HFF-Myc (cell line): Measurements from ENCODE around the gene EXOSC1.

Source experiments
- DNase-seq: peaks from one replicate; pipeline ENCODE4 v3.0.0-alpha.2; 2011; ENCODE audit warnings: low read depth; ENCODE audit errors: extremely low read depth
- H3K4me3 ChIP-seq: replicated peaks from 2 replicates; pipeline ENCODE4 v1.5.1; 2011; ENCODE audit warnings: low read depth, mild to moderate bottlenecking, control low read depth, low read length
- TF ChIP-seq, protein P1 (sequence below): IDR thresholded peaks from 2 replicates; pipeline ENCODE4 v1.5.1; 2012; ENCODE audit warnings: mild to moderate bottlenecking, low read depth, low read length, control low read depth; ENCODE audit errors: missing control alignments

Gene EXOSC1

GRCh38 chr10:97450828-97451227 is 5.0 kb upstream of the EXOSC1 start:
- TF ChIP-seq, protein P1, sequence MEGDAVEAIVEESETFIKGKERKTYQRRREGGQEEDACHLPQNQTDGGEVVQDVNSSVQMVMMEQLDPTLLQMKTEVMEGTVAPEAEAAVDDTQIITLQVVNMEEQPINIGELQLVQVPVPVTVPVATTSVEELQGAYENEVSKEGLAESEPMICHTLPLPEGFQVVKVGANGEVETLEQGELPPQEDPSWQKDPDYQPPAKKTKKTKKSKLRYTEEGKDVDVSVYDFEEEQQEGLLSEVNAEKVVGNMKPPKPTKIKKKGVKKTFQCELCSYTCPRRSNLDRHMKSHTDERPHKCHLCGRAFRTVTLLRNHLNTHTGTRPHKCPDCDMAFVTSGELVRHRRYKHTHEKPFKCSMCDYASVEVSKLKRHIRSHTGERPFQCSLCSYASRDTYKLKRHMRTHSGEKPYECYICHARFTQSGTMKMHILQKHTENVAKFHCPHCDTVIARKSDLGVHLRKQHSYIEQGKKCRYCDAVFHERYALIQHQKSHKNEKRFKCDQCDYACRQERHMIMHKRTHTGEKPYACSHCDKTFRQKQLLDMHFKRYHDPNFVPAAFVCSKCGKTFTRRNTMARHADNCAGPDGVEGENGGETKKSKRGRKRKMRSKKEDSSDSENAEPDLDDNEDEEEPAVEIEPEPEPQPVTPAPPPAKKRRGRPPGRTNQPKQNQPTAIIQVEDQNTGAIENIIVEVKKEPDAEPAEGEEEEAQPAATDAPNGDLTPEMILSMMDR, result no peak
- DNase-seq, result no peak
- H3K4me3 ChIP-seq, result no peak overlapping the region

DNA sequence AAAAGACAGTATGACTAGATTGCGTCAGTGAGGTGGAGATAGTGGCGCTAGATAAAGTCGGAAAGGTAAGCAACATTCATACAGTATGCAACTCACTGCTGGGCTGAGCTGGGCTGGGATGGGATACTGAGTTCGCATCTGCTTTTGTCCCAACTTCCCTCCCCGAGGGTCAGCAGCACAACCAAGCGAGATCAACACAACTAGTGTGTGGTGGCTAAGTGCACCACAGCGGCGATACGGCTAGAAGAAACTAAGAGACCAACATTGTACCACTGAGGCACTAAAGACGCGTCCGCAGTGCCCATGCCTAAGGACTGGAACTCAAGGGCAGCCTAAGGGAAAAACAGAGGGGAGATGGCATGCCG is 467 bp downstream of the EXOSC1 start:
- no peak for DNase-seq
- H3K4me3 ChIP-seq, result peak overlapping the region; percentile 99
- TF ChIP-seq, protein P1, result no peak

- no peak for DNase-seq
- no peak overlapping the region; the same call in 1 of the 2 replicates for H3K4me3 ChIP-seq
- TF ChIP-seq, protein P1, result no peak
These were observed 1.6 kb downstream of the EXOSC1 start for GRCh38 chr10:97444212-97444611.

GRCh38 chr10:97442277-97442676 is 3.5 kb downstream of the EXOSC1 start:
- H3K4me3 ChIP-seq, result no peak overlapping the region
- TF ChIP-seq, protein P1, result no peak
- DNase-seq, result no peak

GRCh38 chr10:97435211-97435610 is 10.6 kb downstream of the EXOSC1 start:
- H3K4me3 ChIP-seq, result no peak overlapping the region
- no peak for DNase-seq
- TF ChIP-seq, protein P1, result no peak

- H3K4me3 ChIP-seq, result no peak overlapping the region
- TF ChIP-seq, protein P1, result no peak
- no peak for DNase-seq
These were observed 11.2 kb downstream of the EXOSC1 start for GRCh38 chr10:97434557-97434956.

DNA sequence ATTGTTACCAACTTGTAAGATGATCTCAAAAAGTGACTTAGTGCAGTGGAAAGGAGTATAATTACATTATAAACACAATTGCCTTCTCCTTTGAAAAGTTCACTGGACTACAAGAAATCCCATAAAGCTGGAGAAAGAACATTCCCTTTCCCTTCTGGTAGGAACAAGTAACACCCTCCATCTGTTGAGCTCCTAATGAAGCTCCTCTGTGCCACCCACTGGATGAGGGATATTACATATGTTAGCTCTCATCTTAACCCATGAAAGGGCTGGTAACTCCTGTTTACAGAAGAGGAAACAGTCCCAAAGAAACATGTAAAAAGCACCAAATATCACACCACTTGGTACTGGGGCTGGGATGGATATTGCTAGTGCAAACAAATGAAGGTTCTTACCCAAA is 11.8 kb downstream of the EXOSC1 start:
- DNase-seq, result no peak
- TF ChIP-seq, protein P1, result no peak
- H3K4me3 ChIP-seq, result no peak overlapping the region
